GM12878 (cell line): ENCODE data around the gene SLC25A41. TPM values are rescaled to one million over a fixed set of nuclear protein-coding genes. Genes with fewer than 3 reads are reported as not detected.

Experiments
- ATAC-seq: fragments of 200-7000 bp; cut with Tn5 transposase; 3 replicates; pipeline ENCODE4 v1.9.1; 2020; ENCODE audit warnings: mild to moderate bottlenecking, moderate library complexity
- BruUV-seq: library from RNA; stranded (reverse); fragments of 400-500 nt; replicated peaks from 2 replicates; lab custom pipeline; 2021; lab: Mats Ljungman, UMichigan
- CTCF ChIA-PET: fragments of 300-600 bp; sonication (Branson Sonifier 250); formaldehyde crosslinking; extraction: SDS; loops from one replicate; lab custom pipeline; 2021; ENCODE audit warnings: inconsistent platforms; lab: Yijun Ruan, JAX
- POLR2A ChIA-PET: fragments of 350-600 bp; formaldehyde crosslinking; extraction: SDS; loops from one replicate; lab custom pipeline; 2021; ENCODE audit warnings: inconsistent platforms; lab: Charles Lee
- RAD21 ChIA-PET: fragments of 300-600 bp; sonication (Branson Sonifier 250); formaldehyde crosslinking; loops from one replicate; lab custom pipeline; 2023; ENCODE audit warnings: antibody characterized with exemption; ENCODE audit not compliant: unreplicated experiment; lab: Charles Lee
- SMC1A ChIA-PET: fragments of 300-600 bp; sonication (Branson Sonifier 250); formaldehyde crosslinking; loops from one replicate; lab custom pipeline; 2023; ENCODE audit not compliant: unreplicated experiment, uncharacterized antibody; lab: Charles Lee
- DNase-seq: peaks from one replicate; pipeline ENCODE4 v3.0.0-alpha.2; 2011; ENCODE audit warnings: low read depth, low spot score
- FAIRE-seq: peaks from 3 replicates; lab custom pipeline; 2011; peaks lifted over from hg19 to GRCh38; lab: Jason Lieb, UNC
- H2AFZ ChIP-seq: 2 replicates; pipeline ENCODE4 v1.6.0; 2011; ENCODE audit warnings: low read depth, low read length, control low read depth; ENCODE audit not compliant: control insufficient read depth
- H3K27ac ChIP-seq: 2 replicates; pipeline ENCODE4 v1.5.1; 2011; ENCODE audit warnings: control low read depth; ENCODE audit not compliant: control insufficient read depth, insufficient read depth
- H3K27me3 ChIP-seq, 2 experiments: replicated peaks in 1 of 2; 2 replicates each; pipeline versions ENCODE4 v1.6.0 to v1.6.1; 2011; ENCODE audit warnings: low read length in 1 of 2; ENCODE audit not compliant: control insufficient read depth in 2 of 2, insufficient read depth in 2 of 2
- H3K36me3 ChIP-seq, 2 experiments: 2 replicates each; pipeline ENCODE4 v1.5.1; 2011; ENCODE audit warnings: low read length in 1 of 2; ENCODE audit not compliant: control insufficient read depth in 2 of 2, insufficient read depth in 2 of 2
- H3K4me1 ChIP-seq: 2 replicates; pipeline ENCODE4 v1.6.1; 2011; ENCODE audit warnings: mild to moderate bottlenecking, low read length, moderate library complexity, mixed read lengths; ENCODE audit not compliant: control insufficient read depth, insufficient read depth
- H3K4me2 ChIP-seq: 2 replicates; pipeline ENCODE4 v1.6.0; 2011; ENCODE audit warnings: control low read depth; ENCODE audit not compliant: control insufficient read depth, insufficient read depth
- H3K4me3 ChIP-seq: fragments of 200-600 bp; sonication (generic); 2 replicates; pipeline ENCODE4 v1.5.1; 2016
- H3K79me2 ChIP-seq: 2 replicates; pipeline ENCODE4 v1.6.0; 2011; ENCODE audit warnings: low read length; ENCODE audit not compliant: control insufficient read depth, insufficient read depth
- H3K9ac ChIP-seq: 2 replicates; pipeline ENCODE4 v1.8.0; 2011; ENCODE audit warnings: low read length, control low read depth, mixed read lengths; ENCODE audit not compliant: control insufficient read depth, insufficient read depth
- H3K9me3 ChIP-seq: replicated peaks from 3 replicates; pipeline ENCODE4 v1.5.1; 2011; ENCODE audit warnings: mild to moderate bottlenecking, low read length; ENCODE audit not compliant: control insufficient read depth, insufficient read depth
- H4K20me1 ChIP-seq: 2 replicates; pipeline ENCODE4 v1.6.0; 2011; ENCODE audit not compliant: control insufficient read depth, insufficient read depth
- IRF4 ChIP-seq: IDR thresholded peaks from 2 replicates; pipeline ENCODE4 v1.6.1; 2011; ENCODE audit warnings: low read depth, low read length
- PAX8 ChIP-seq: fragments of 450-650 bp; IDR thresholded peaks from 2 replicates; pipeline ENCODE4 v1.6.1; 2017; ENCODE audit warnings: mild to moderate bottlenecking, moderate library complexity
- POLR2AphosphoS5 ChIP-seq: IDR thresholded peaks from 2 replicates; pipeline ENCODE4 v1.6.1; 2011; ENCODE audit warnings: mild to moderate bottlenecking, low read length, inconsistent platforms
- RUNX3 ChIP-seq: IDR thresholded peaks from 2 replicates; pipeline ENCODE4 v1.6.1; 2012; ENCODE audit warnings: low read length, inconsistent platforms
- SMARCA5 ChIP-seq: fragments of 450-650 bp; IDR thresholded peaks from 2 replicates; pipeline ENCODE4 v1.6.1; 2017; ENCODE audit warnings: mild to moderate bottlenecking
- STAT1 ChIP-seq: fragments of 450-650 bp; conservative IDR thresholded peaks from 2 replicates; pipeline ENCODE4 v1.6.1; 2014; ENCODE audit warnings: antibody characterized with exemption, mild to moderate bottlenecking
- STAT3 ChIP-seq: IDR thresholded peaks from 2 replicates; pipeline ENCODE4 v1.6.1; 2011; ENCODE audit warnings: low read depth, low read length, improper control_type of control experiment
- SUPT20H ChIP-seq: IDR thresholded peaks from 2 replicates; pipeline ENCODE4 v1.6.1; 2011; ENCODE audit warnings: low read depth, mild to moderate bottlenecking, low read length, moderate library complexity, borderline replicate concordance; ENCODE audit not compliant: control insufficient read depth
- TAF1 ChIP-seq: IDR thresholded peaks from 2 replicates; pipeline ENCODE4 v1.6.1; 2011; ENCODE audit warnings: mild to moderate bottlenecking, low read depth, low read length, borderline replicate concordance
- YY1 ChIP-seq: IDR thresholded peaks from 2 replicates; pipeline ENCODE4 v1.6.1; 2011; ENCODE audit warnings: low read depth, mild to moderate bottlenecking, low read length
- ZBTB40 ChIP-seq: fragments of 450-650 bp; IDR thresholded peaks from 2 replicates; pipeline ENCODE4 v1.6.1; 2016; ENCODE audit warnings: mild to moderate bottlenecking, moderate library complexity, borderline replicate concordance
- WGBS: methylation state at CpG from one replicate; pipeline ENCODE4 v1.1.6; 2016; ENCODE audit warnings: low lambda C conversion rate; ENCODE audit not compliant: insufficient replicate concordance, insufficient coverage; ENCODE audit errors: missing lambda C conversion rate; 5-methylcytosine and 5-hydroxymethylcytosine counted together
- in situ Hi-C: fragments of 300-500 bp; cut with MboI; formaldehyde crosslinking; loops from 9 replicates; pipeline ENCODE4 v1.14.3; 2018; ENCODE audit warnings: mixed read lengths
- intact Hi-C: fragments of 100-400 bp; cut with micrococcal nuclease; formaldehyde crosslinking; loops from one replicate; pipeline ENCODE4 v1.14.2; 2022; ENCODE audit not compliant: unreplicated experiment
- polyA plus RNA-seq, 11 experiments: library from polyadenylated mRNA; depleted of rRNA in 4 of 11; unstranded in 6 of 11; stranded (reverse) in 5 of 11; fragments of >200 nt; fragmentation: Nextera tagmentation in 4 of 11; fragmentation: Illumina TruSeq in 1 of 11; extraction: Ambion mirVana in 4 of 11; extraction: Trizol in 1 of 11; gene quantifications; 1 replicate in 1 of 11; 2 replicates in 10 of 11; pipeline versions ENCODE4 v1.2.1 to v1.2.3, GENCODE V29; 2011 to 2016; ENCODE audit warnings: inconsistent platforms in 2 of 11, missing spikeins in 2 of 11, low read depth in 1 of 11
- total RNA-seq, 4 experiments: library from RNA; depleted of rRNA in 3 of 4; stranded (reverse); fragments of >200 nt in 3 of 4; fragmentation: Illumina TruSeq in 1 of 4; extraction: Trizol in 1 of 4; gene quantifications; 2 replicates each; pipeline versions ENCODE4 v1.2.1 to v1.2.3, GENCODE V29; 2013 to 2021
- TF ChIP-seq, protein P1 (sequence below): fragments of 450-650 bp; IDR thresholded peaks from 2 replicates; pipeline ENCODE4 v1.6.1; 2014; ENCODE audit warnings: mild to moderate bottlenecking
- TF ChIP-seq, protein P2 (sequence below), 3 experiments: IDR thresholded peaks in 2 of 3; conservative IDR thresholded peaks in 1 of 3; 2 replicates each; pipeline ENCODE4 v1.5.1; 2011; ENCODE audit warnings: low read depth in 3 of 3, low read length in 3 of 3, mild to moderate bottlenecking in 3 of 3, control low read depth in 2 of 3, moderate library complexity in 2 of 3, inconsistent platforms in 1 of 3, mixed read lengths in 1 of 3; ENCODE audit not compliant: control insufficient read depth in 2 of 3, insufficient read depth in 1 of 3; ENCODE audit errors: extremely low read depth in 1 of 3

The SLC25A41 gene
- total and polyA plus RNA-seq, 10 of the 15 experiments (the other 5 are each of a cell fraction or from before 2014, with no cell fraction given) = 0.23 to 1.2 (median 0.43) TPM; not detected in 2

- TF ChIP-seq IRF4 = no peak
Measured at GRCh38 chr19:6440905-6441304, 7.3 kb upstream of the SLC25A41 start (continued).

GRCh38 chr19:6439743-6440142 lies 6.2 kb upstream of the SLC25A41 start:
- no peaks in the 10 kb centered on the region for H3K36me3 ChIP-seq
- H3K4me3 ChIP-seq = no peak overlapping the region
- DNase-seq (no peak), ATAC-seq (no peak), FAIRE-seq (no peak)
- H3K9ac ChIP-seq = no peak overlapping the region
- H3K79me2 ChIP-seq = no peaks in the 10 kb centered on the region
- TF ChIP-seq, protein P1, sequence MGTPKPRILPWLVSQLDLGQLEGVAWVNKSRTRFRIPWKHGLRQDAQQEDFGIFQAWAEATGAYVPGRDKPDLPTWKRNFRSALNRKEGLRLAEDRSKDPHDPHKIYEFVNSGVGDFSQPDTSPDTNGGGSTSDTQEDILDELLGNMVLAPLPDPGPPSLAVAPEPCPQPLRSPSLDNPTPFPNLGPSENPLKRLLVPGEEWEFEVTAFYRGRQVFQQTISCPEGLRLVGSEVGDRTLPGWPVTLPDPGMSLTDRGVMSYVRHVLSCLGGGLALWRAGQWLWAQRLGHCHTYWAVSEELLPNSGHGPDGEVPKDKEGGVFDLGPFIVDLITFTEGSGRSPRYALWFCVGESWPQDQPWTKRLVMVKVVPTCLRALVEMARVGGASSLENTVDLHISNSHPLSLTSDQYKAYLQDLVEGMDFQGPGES = no peak
- TF ChIP-seq POLR2AphosphoS5 = no peak
- TF ChIP-seq ZBTB40 = no peak
- no peak for TF ChIP-seq STAT1
- no peak for TF ChIP-seq TAF1
- TF ChIP-seq RUNX3 = no peak
- TF ChIP-seq SMARCA5 = no peak
- TF ChIP-seq YY1 = no peak
- TF ChIP-seq PAX8 = no peak
- TF ChIP-seq STAT3 = no peak
- TF ChIP-seq, protein P2, sequence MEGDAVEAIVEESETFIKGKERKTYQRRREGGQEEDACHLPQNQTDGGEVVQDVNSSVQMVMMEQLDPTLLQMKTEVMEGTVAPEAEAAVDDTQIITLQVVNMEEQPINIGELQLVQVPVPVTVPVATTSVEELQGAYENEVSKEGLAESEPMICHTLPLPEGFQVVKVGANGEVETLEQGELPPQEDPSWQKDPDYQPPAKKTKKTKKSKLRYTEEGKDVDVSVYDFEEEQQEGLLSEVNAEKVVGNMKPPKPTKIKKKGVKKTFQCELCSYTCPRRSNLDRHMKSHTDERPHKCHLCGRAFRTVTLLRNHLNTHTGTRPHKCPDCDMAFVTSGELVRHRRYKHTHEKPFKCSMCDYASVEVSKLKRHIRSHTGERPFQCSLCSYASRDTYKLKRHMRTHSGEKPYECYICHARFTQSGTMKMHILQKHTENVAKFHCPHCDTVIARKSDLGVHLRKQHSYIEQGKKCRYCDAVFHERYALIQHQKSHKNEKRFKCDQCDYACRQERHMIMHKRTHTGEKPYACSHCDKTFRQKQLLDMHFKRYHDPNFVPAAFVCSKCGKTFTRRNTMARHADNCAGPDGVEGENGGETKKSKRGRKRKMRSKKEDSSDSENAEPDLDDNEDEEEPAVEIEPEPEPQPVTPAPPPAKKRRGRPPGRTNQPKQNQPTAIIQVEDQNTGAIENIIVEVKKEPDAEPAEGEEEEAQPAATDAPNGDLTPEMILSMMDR (IDR thresholded peaks at IDR 0.05 in 2 of 3, conservative IDR thresholded peaks at IDR 0.05 in 1 of 3; ENCODE audit: control insufficient read depth in 2 of 3, extremely low read depth in 1 of 3, insufficient read depth in 1 of 3, low read depth in 3 of 3, low read length in 3 of 3) = no peak
- no peak for TF ChIP-seq SUPT20H
- no peak overlapping the region for H3K4me2 ChIP-seq
- BruUV-seq = no TSS peak
- H3K9me3 ChIP-seq = no peaks in the 10 kb centered on the region
- intact Hi-C loops (no loop called here), in situ Hi-C loops (no loop called here)
- H3K27me3 ChIP-seq = no peaks in the 10 kb centered on the region
- H3K4me1 ChIP-seq = no peaks in the 10 kb centered on the region
- ChIA-PET CTCF (no interaction called here), POLR2A (no interaction called here), SMC1A (no interaction called here), RAD21 (no interaction called here)
- no peaks in the 10 kb centered on the region for H4K20me1 ChIP-seq
- whole genome bisulfite sequencing = 83% methylated on average over 3 of the region's 4 CpGs
- no peak overlapping the region for H3K27ac ChIP-seq
- H2AFZ ChIP-seq = no peak overlapping the region
